B cell (primary cell): ENCODE measurements around the gene ATP8A1. TPM values are rescaled to one million over a fixed set of nuclear protein-coding genes. Genes with fewer than 3 reads are reported as not detected.

Experiments
- ATAC-seq: fragments of 200-7000 bp; cut with Tn5 transposase; one replicate; pipeline ENCODE4 v1.10.0; 2021; ENCODE audit warnings: low read depth, mild to moderate bottlenecking, moderate number of reproducible peaks, moderate library complexity
- CTCF ChIA-PET: fragments of 350-600 bp; sonication (Branson Sonifier 250); formaldehyde crosslinking; loops from one replicate; lab custom pipeline; 2021; ENCODE audit warnings: antibody characterized with exemption, inconsistent platforms; lab: Charles Lee
- POLR2A ChIA-PET: fragments of 350-600 bp; sonication (Branson Sonifier 250); formaldehyde crosslinking; loops from one replicate; lab custom pipeline; 2021; ENCODE audit warnings: antibody characterized with exemption; lab: Charles Lee
- DNase-seq: peaks from one replicate; pipeline ENCODE4 v3.0.0; 2013
- H2AFZ ChIP-seq: 2 replicates; pipeline ENCODE4 v1.6.1; 2012; ENCODE audit warnings: mild to moderate bottlenecking, low read depth, low read length; ENCODE audit not compliant: insufficient read depth, poor library complexity, severe bottlenecking
- H3K27ac ChIP-seq, 2 donors: 1 replicate in 1 of 2; 2 replicates in 1 of 2; pipeline ENCODE4 v1.5.1; 2012 to 2013; ENCODE audit warnings: low read length in 2 of 2, mild to moderate bottlenecking in 2 of 2, moderate library complexity in 1 of 2
- H3K27me3 ChIP-seq, 4 experiments: fragments of 200-600 bp in 1 of 4; sonication (generic) in 1 of 4; replicated peaks in 1 of 4; 1 replicate in 2 of 4; 2 replicates in 2 of 4; pipeline versions ENCODE4 v1.6.1 to v1.7.0; 2013 to 2016; ENCODE audit warnings: low read length in 3 of 4, mild to moderate bottlenecking in 2 of 4, mixed read lengths in 1 of 4, moderate library complexity in 1 of 4; ENCODE audit not compliant: insufficient read depth in 4 of 4, control insufficient read depth in 3 of 4; ENCODE audit errors: control extremely low read depth in 1 of 4
- H3K36me3 ChIP-seq, 2 experiments: replicated peaks in 1 of 2; 1 replicate in 1 of 2; 2 replicates in 1 of 2; pipeline versions ENCODE4 v1.6.1 to v1.7.1; 2013; ENCODE audit warnings: low read length in 1 of 2; ENCODE audit not compliant: insufficient read depth in 2 of 2, control insufficient read depth in 1 of 2; ENCODE audit errors: control extremely low read depth in 1 of 2, extremely low read depth in 1 of 2
- H3K4me1 ChIP-seq, 2 donors: fragments of 200-600 bp in 1 of 2; sonication (generic) in 1 of 2; 1 replicate in 1 of 2; 2 replicates in 1 of 2; pipeline versions ENCODE4 v1.5.1 to v1.6.1; 2013 to 2017; ENCODE audit warnings: low read length in 2 of 2; ENCODE audit not compliant: control insufficient read depth in 2 of 2, insufficient read depth in 2 of 2
- H3K4me2 ChIP-seq: replicated peaks from 2 replicates; pipeline ENCODE3; 2012; ENCODE audit warnings: mild to moderate bottlenecking, low read depth, low read length; ENCODE audit not compliant: poor library complexity, severe bottlenecking
- H3K4me3 ChIP-seq, 5 experiments: fragments of 200-600 bp in 1 of 5; sonication (generic) in 1 of 5; 1 replicate in 3 of 5; 2 replicates in 2 of 5; pipeline versions ENCODE4 v1.5.1 to v1.7.0; 2011 to 2016; ENCODE audit warnings: low read length in 4 of 5, mild to moderate bottlenecking in 4 of 5, low read depth in 2 of 5, control low read depth in 1 of 5, moderate library complexity in 1 of 5; ENCODE audit not compliant: insufficient read depth in 1 of 5; ENCODE audit errors: control extremely low read depth in 1 of 5, extremely low read depth in 1 of 5
- H3K79me2 ChIP-seq: fragments of 200-600 bp; sonication (generic); one replicate; pipeline ENCODE4 v1.6.0; 2016; ENCODE audit warnings: low read length; ENCODE audit not compliant: control insufficient read depth, insufficient read depth
- H3K9ac ChIP-seq: fragments of 200-600 bp; sonication (generic); 2 replicates; pipeline ENCODE4 v1.6.1; 2017; ENCODE audit warnings: mild to moderate bottlenecking, low read length, moderate library complexity
- H3K9me3 ChIP-seq, 3 donors: one replicate each; pipeline versions ENCODE4 v1.6.1 to v1.7.1; 2013; ENCODE audit warnings: low read length in 2 of 3; ENCODE audit not compliant: control insufficient read depth in 2 of 3, insufficient read depth in 1 of 3; ENCODE audit errors: control extremely low read depth in 1 of 3
- H4K20me1 ChIP-seq: 2 replicates; pipeline ENCODE4 v1.6.0; 2012; ENCODE audit warnings: mild to moderate bottlenecking, low read length; ENCODE audit not compliant: insufficient read depth, control insufficient read depth, poor library complexity, severe bottlenecking
- H3K27ac Mint-ChIP-seq: one replicate; pipeline ENCODE4 v1.8.0; 2021; ENCODE audit warnings: mixed read lengths
- H3K27me3 Mint-ChIP-seq: one replicate; pipeline ENCODE4 v1.8.0; 2021; ENCODE audit warnings: mixed read lengths
- H3K4me1 Mint-ChIP-seq: one replicate; pipeline ENCODE4 v1.8.0; 2021; ENCODE audit warnings: mixed read lengths
- H3K4me3 Mint-ChIP-seq: one replicate; pipeline ENCODE4 v1.8.0; 2021; ENCODE audit warnings: mixed read lengths
- H3K9me3 Mint-ChIP-seq: one replicate; pipeline ENCODE4 v1.8.0; 2022; ENCODE audit warnings: mixed read lengths; ENCODE audit not compliant: insufficient read depth
- CTCF ChIP-seq: fragments of 200-600 bp; IDR thresholded peaks from one replicate; pipeline ENCODE4 v1.8.0; 2022; ENCODE audit warnings: antibody characterized with exemption, mild to moderate bottlenecking
- EZH2 ChIP-seq: IDR thresholded peaks from 2 replicates; pipeline ENCODE4 v1.6.1; 2012; ENCODE audit warnings: borderline replicate concordance, low read depth, mild to moderate bottlenecking, moderate library complexity, low read length; ENCODE audit not compliant: insufficient read depth, poor library complexity, severe bottlenecking
- WGBS: methylation state at CpG from one replicate; pipeline ENCODE4 v1.1.5; 2013; ENCODE audit warnings: missing lambda C conversion rate; ENCODE audit not compliant: insufficient coverage; 5-methylcytosine and 5-hydroxymethylcytosine counted together
- intact Hi-C: fragments of 100-400 bp; cut with micrococcal nuclease; formaldehyde crosslinking; loops from one replicate; pipeline ENCODE4 v1.10.0; 2022
- polyA plus RNA-seq: library from polyadenylated mRNA; depleted of rRNA; stranded (reverse); fragments of >200 nt; gene quantifications from 2 replicates; pipeline ENCODE4 v1.2.3, GENCODE V29; 2012
- total RNA-seq, 2 donors: library from RNA; stranded (reverse); fragments of 120-200 nt in 1 of 2; gene quantifications; 1 replicate in 1 of 2; 2 replicates in 1 of 2; pipeline versions ENCODE4 v1.2.3 to v1.2.4, GENCODE V29; 2013 to 2022

Gene ATP8A1
- total and polyA plus RNA-seq, 2 donors (not counting 1 experiment from before 2014, with no cell fraction given), result 28.7 to 51.8 TPM

- no peaks in the 10 kb centered on the region for H3K27me3 ChIP-seq
- no peak overlapping the region for H2AFZ ChIP-seq
- Mint-ChIP-seq H3K27ac (no peak overlapping the region), H3K9me3 (peaks cover 6% of the 10 kb centered on the region), H3K27me3 (no peaks in the 10 kb centered on the region), H3K4me1 (no peaks in the 10 kb centered on the region), H3K4me3 (no peak overlapping the region)
- CTCF ChIA-PET, result no interaction called here
- peaks cover 6 to 12% (median 9%) of the 10 kb centered on the region in 3 donors for H3K9me3 ChIP-seq
- ATAC-seq, result no peak
- H3K4me3 ChIP-seq, result no peak overlapping the region
- no peak for DNase-seq
- POLR2A ChIA-PET, result no interaction called here
- no peaks in the 10 kb centered on the region for H4K20me1 ChIP-seq
- no peaks in the 10 kb centered on the region for H3K4me1 ChIP-seq
- no CpG with 5 or more reads among the region's 4 CpGs for WGBS
- TF ChIP-seq EZH2, result no peak
- no peak for TF ChIP-seq CTCF
- intact Hi-C loops, result no loop called here
- no peaks in the 10 kb centered on the region for H3K79me2 ChIP-seq
- H3K4me2 ChIP-seq, result no peak overlapping the region
- H3K27ac ChIP-seq, result no peak overlapping the region
- H3K36me3 ChIP-seq, result peaks cover 21 to 38% of the 10 kb centered on the region in 2 experiments
- H3K9ac ChIP-seq, result no peak overlapping the region
These were observed 196.9 kb downstream of the ATP8A1 start for GRCh38 chr4:42460043-42460442.

- H3K4me1 ChIP-seq, result no peaks in the 10 kb centered on the region
- no peak for DNase-seq
- no peak overlapping the region for H2AFZ ChIP-seq
- H4K20me1 ChIP-seq, result no peaks in the 10 kb centered on the region
- H3K79me2 ChIP-seq, result no peaks in the 10 kb centered on the region
- ChIA-PET CTCF (no interaction called here), POLR2A (no interaction called here)
- H3K27me3 ChIP-seq, result no peaks in the 10 kb centered on the region
- 88% methylated on average over 2 of the region's 3 CpGs for WGBS
- no peak overlapping the region for H3K27ac ChIP-seq
- H3K4me3 ChIP-seq, result no peak overlapping the region
- no peak overlapping the region for H3K9ac ChIP-seq
- Mint-ChIP-seq H3K27ac (no peak overlapping the region), H3K27me3 (no peaks in the 10 kb centered on the region), H3K4me1 (no peaks in the 10 kb centered on the region), H3K4me3 (no peak overlapping the region), H3K9me3 (peaks cover 6% of the 10 kb centered on the region)
- ATAC-seq, result no peak
- TF ChIP-seq CTCF (no peak), EZH2 (no peak)
- H3K36me3 ChIP-seq, result peaks cover 19 to 35% of the 10 kb centered on the region in 2 experiments
- peaks cover 6 to 12% (median 9%) of the 10 kb centered on the region in 3 donors for H3K9me3 ChIP-seq
- intact Hi-C loops, result no loop called here
- H3K4me2 ChIP-seq, result no peak overlapping the region
These were observed 198.2 kb downstream of the ATP8A1 start for GRCh38 chr4:42458657-42459056.
